Measurements from ENCODE around the gene PER1. TPM values are rescaled to one million over a fixed set of nuclear protein-coding genes. Genes with fewer than 3 reads are reported as not detected.

Gene PER1
- total and polyA plus RNA-seq, 2 of the 8 experiments (the other 6 are each of a cell fraction or from before 2014, with no cell fraction given) = 9.6 to 38.0 TPM

GRCh38 chr17:8096541-8096940, 55.7 kb downstream of the PER1 start:
- Histone ChIP-seq H2BK120ac (replicated peaks; ENCODE audit: low read depth, low read length) (no peak overlapping the region), H3K79me1 (ENCODE audit: low read depth, low read length) (no peaks in the 10 kb centered on the region), H3K4me1 (replicated peaks in 1 of 4; ENCODE audit: control insufficient read depth in 3 of 4, insufficient read depth in 4 of 4, low read length in 3 of 4) (no peaks in the 10 kb centered on the region), H3K4ac (replicated peaks; ENCODE audit: insufficient read length, low read depth, low read length) (no peak overlapping the region), H3K27me3 (replicated peaks in 1 of 4; ENCODE audit: control insufficient read depth in 3 of 4, extremely low read depth in 1 of 4, insufficient read depth in 3 of 4, low read length in 3 of 4) (peaks cover 0 to 5% (median 1%) of the 10 kb centered on the region in 4 experiments; a peak in 3 of 7 replicates), H2BK12ac (ENCODE audit: low read depth, low read length) (0 out of 2 replicates have a peak overlapping the region, but pooled peaks have one; percentile 9), H2BK15ac (ENCODE audit: low read length) (no peak overlapping the region), H3K18ac (ENCODE audit: extremely low read depth, low read length) (no peak overlapping the region), H3K4me3 (ENCODE audit: extremely low read depth in 1 of 4, insufficient read depth in 2 of 4, low read depth in 3 of 4, low read length in 4 of 4) (no peak overlapping the region), H3K9ac (replicated peaks in 1 of 4; ENCODE audit: extremely low read depth in 1 of 4, low read depth in 3 of 4, low read length in 3 of 4) (no peak overlapping the region), H3K27ac (ENCODE audit: low read depth, low read length) (no peak overlapping the region), H4K8ac (ENCODE audit: extremely low read depth, insufficient read depth, low read length) (no peak overlapping the region), H4K5ac (ENCODE audit: insufficient read length, low read depth, low read length) (no peak overlapping the region), H3K56ac (replicated peaks; ENCODE audit: insufficient read length, low read depth, low read length) (no peak overlapping the region), H2AFZ (ENCODE audit: low read length) (no peak overlapping the region), H3K4me2 (ENCODE audit: insufficient read depth in 1 of 2, low read depth in 2 of 2, low read length in 2 of 2) (no peak overlapping the region), H3K9me3 (ENCODE audit: insufficient read depth in 2 of 2, low read depth in 1 of 2, low read length in 1 of 2) (no peaks in the 10 kb centered on the region), H3K23me2 (ENCODE audit: low read depth, low read length) (no peaks in the 10 kb centered on the region), H3K23ac (ENCODE audit: insufficient read length) (no peak overlapping the region), H2BK20ac (ENCODE audit: low read length) (no peak overlapping the region), H2AK5ac (ENCODE audit: low read depth, low read length) (no peak overlapping the region), H2BK5ac (ENCODE audit: low read depth, low read length) (no peak overlapping the region), H3K79me2 (ENCODE audit: control insufficient read depth in 1 of 2, insufficient read depth in 2 of 2, low read length in 2 of 2) (no peaks in the 10 kb centered on the region), H4K20me1 (replicated peaks in 1 of 2; ENCODE audit: control insufficient read depth in 1 of 2, insufficient read depth in 2 of 2, low read length in 2 of 2) (no peaks in the 10 kb centered on the region), H4K91ac (replicated peaks; ENCODE audit: insufficient read length, low read length) (no peak overlapping the region), H3K36me3 (ENCODE audit: control insufficient read depth in 2 of 4, insufficient read depth in 4 of 4, low read length in 3 of 4) (no peaks in the 10 kb centered on the region), H3K14ac (ENCODE audit: insufficient read length) (no peak overlapping the region)
- no peak for DNase-seq (ENCODE audit: low read depth in 1 of 2, low spot score in 2 of 2)
- ChIA-PET CTCF (ENCODE audit: partially characterized antibody) (interaction anchor here (0.9 to 1.2 kb wide), 5 partner anchors 8 to 35 kb away, joined by 3 to 8 read pairs (median 5); partner anchors contain the start of gene ALOXE3), POLR2A (ENCODE audit: partially characterized antibody) (no interaction called here)
- 82% methylated on average over 8 of the region's 8 CpGs; no CpG with 5 or more reads in 1 of the 2 experiments for WGBS, 2 experiments (ENCODE audit: extremely low coverage in 1 of 2, insufficient coverage in 1 of 2, insufficient read length in 1 of 2, insufficient replicate concordance in 2 of 2, low coverage in 1 of 2, low lambda C conversion rate in 2 of 2, missing lambda C conversion rate in 1 of 2)
- no peak for FAIRE-seq
- TF ChIP-seq SUZ12 (IDR thresholded peaks at IDR 0.05; ENCODE audit: low read length) = no peak
- no peak for TF ChIP-seq SAP30 (IDR thresholded peaks at IDR 0.05; ENCODE audit: insufficient read depth, insufficient replicate concordance, low read length)

All from H1 (cell line).